Stomach (tissue), 9 donors: ENCODE data around the gene KCNQ5. TPM values are rescaled to one million over a fixed set of nuclear protein-coding genes. Genes with fewer than 3 reads are reported as not detected.

Experiments
- DNase-seq, 2 donors: peaks; one replicate each; pipeline versions ENCODE4 v3.0.0 to v3.0.0-alpha.2; 2013 to 2019
- H3K27ac ChIP-seq, 5 donors: fragments of 200-600 bp in 4 of 5; sonication (generic) in 4 of 5; one replicate each; pipeline ENCODE4 v1.5.1; 2013 to 2019; ENCODE audit warnings: mild to moderate bottlenecking in 1 of 5, moderate library complexity in 1 of 5
- H3K27me3 ChIP-seq, 3 donors: fragments of 200-600 bp; sonication (generic); one replicate each; pipeline ENCODE4 v1.5.1; 2017 to 2019; ENCODE audit warnings: mixed run types in 1 of 3
- H3K36me3 ChIP-seq, 4 donors: fragments of 200-600 bp; sonication (generic); 1 replicate in 3 of 4; 2 replicates in 1 of 4; pipeline ENCODE4 v1.5.1; 2016 to 2019
- H3K4me1 ChIP-seq, 4 donors: fragments of 200-600 bp; sonication (generic); one replicate each; pipeline ENCODE4 v1.5.1; 2016 to 2019
- H3K4me3 ChIP-seq, 4 donors: fragments of 200-600 bp; sonication (generic) in 3 of 4; one replicate each; pipeline ENCODE4 v1.5.1; 2016 to 2019; ENCODE audit warnings: mild to moderate bottlenecking in 1 of 4
- H3K9me3 ChIP-seq, 4 donors: fragments of 200-600 bp; sonication (generic); one replicate each; pipeline ENCODE4 v1.5.1; 2016 to 2019
- CTCF ChIP-seq, 7 experiments: fragments of 450-650 bp in 4 of 7; fragments of 200-600 bp in 3 of 7; sonication (generic) in 3 of 7; IDR thresholded peaks; one replicate each; pipeline ENCODE4 v1.5.1; 2016 to 2019; ENCODE audit warnings: antibody characterized with exemption in 7 of 7, control low read depth in 2 of 7, mild to moderate bottlenecking in 1 of 7
- EP300 ChIP-seq: sonication (generic); formaldehyde crosslinking; IDR thresholded peaks from one replicate; pipeline ENCODE4 v1.6.1; 2017; ENCODE audit warnings: antibody characterized with exemption
- POLR2A ChIP-seq, 4 donors: fragments of 450-650 bp; IDR thresholded peaks; one replicate each; pipeline ENCODE4 v1.6.1; 2016; ENCODE audit warnings: antibody characterized with exemption in 4 of 4, control low read depth in 2 of 4, mild to moderate bottlenecking in 1 of 4, moderate library complexity in 1 of 4
- POLR2AphosphoS5 ChIP-seq, 3 donors: sonication (generic); formaldehyde crosslinking; IDR thresholded peaks; one replicate each; pipeline ENCODE4 v1.6.1; 2016; ENCODE audit warnings: antibody characterized with exemption in 3 of 3
- WGBS, 5 donors: extraction: QIAGEN DNeasy Blood & Tissue Kit in 3 of 5; methylation state at CpG; one replicate each; pipeline versions ENCODE4 v1.1.5 to v1.1.7; 2013 to 2018; 5-methylcytosine and 5-hydroxymethylcytosine counted together
- intact Hi-C: fragments of 100-400 bp; cut with DNase I; formaldehyde crosslinking; loops from one replicate; pipeline ENCODE4 v1.15.1; 2023; ENCODE audit warnings: low total_unique reads
- polyA plus RNA-seq, 3 donors: library from polyadenylated mRNA; stranded (reverse); fragments of 200-250 nt; gene quantifications; one replicate each; pipeline ENCODE4 v1.2.3, GENCODE V29; 2013
- total RNA-seq, 5 donors: library from RNA; depleted of rRNA; stranded (reverse); fragments of >200 nt; gene quantifications; one replicate each; pipeline versions ENCODE4 v1.1.0 to v1.2.3, GENCODE V29; 2014 to 2016
- donor health status: healthy with polysubstance abuse.
- donor health status: Bipolar disorder and iron deficiency.
- donor health status: healthy.

Gene KCNQ5
- total and polyA plus RNA-seq, 8 donors: 0.12 to 2.8 (median 0.37) TPM; not detected in 2

DNA sequence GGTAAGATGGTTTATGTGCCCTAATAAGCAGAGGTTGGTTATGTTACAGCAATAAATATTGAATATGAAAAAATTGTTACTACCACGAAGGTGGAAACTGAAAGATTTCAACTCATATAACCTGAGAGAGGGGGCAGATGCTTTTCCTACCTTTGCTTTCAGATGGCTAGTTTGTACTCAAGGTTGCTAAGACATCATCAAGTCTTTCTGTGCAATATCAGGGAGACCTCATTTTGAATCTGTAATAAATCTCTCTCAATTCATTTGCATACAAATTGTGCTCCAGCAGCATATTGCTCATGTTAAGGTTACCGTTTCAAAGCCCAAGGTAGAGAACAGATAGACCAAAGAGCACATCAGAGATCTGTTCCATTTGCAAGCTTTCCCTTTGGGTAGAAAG, 383.0 kb downstream of the KCNQ5 start:
- Histone ChIP-seq H3K36me3 (no peaks in the 10 kb centered on the region), H3K27me3 (no peaks in the 10 kb centered on the region), H3K4me3 (no peak overlapping the region), H3K27ac (no peak overlapping the region), H3K9me3 (no peaks in the 10 kb centered on the region), H3K4me1 (no peaks in the 10 kb centered on the region)
- WGBS, 5 donors: 76 to 88% (median 81%) methylated on average over 2 of the region's 2 CpGs
- intact Hi-C loops: no loop called here
- no peak for DNase-seq
- TF ChIP-seq POLR2A (IDR thresholded peaks at IDR 0.05): no peak
- no peak for TF ChIP-seq CTCF (IDR thresholded peaks at IDR 0.05)
- no peak for TF ChIP-seq EP300
- TF ChIP-seq POLR2AphosphoS5 (IDR thresholded peaks at IDR 0.05): no peak

DNA sequence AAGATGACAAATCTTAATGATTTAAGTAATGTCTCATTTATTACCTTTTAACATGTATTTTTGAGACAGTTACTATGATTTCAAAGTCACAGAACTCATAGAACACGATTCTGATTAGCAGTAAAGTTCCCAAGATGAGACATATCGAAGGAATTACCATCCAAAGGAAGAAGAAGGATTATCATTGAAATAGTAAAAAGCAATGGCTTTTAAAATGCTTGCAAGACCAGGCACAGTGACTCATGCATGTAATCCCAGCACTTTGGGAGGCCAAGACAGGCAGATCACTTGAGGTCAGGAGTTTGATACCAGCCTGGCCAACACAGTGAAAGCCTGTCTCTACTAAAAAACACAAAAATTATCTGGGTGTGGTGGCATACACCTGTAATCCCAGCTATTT, 384.3 kb downstream of the KCNQ5 start:
- Histone ChIP-seq H3K27ac (no peak overlapping the region), H3K4me3 (no peak overlapping the region), H3K9me3 (no peaks in the 10 kb centered on the region), H3K36me3 (no peaks in the 10 kb centered on the region), H3K27me3 (no peaks in the 10 kb centered on the region), H3K4me1 (no peaks in the 10 kb centered on the region)
- DNase-seq: no peak
- WGBS, 5 donors: 72 to 86% (median 75%) methylated on average over 2 of the region's 2 CpGs
- intact Hi-C loops: no loop called here
- TF ChIP-seq POLR2AphosphoS5 (IDR thresholded peaks at IDR 0.05) (no peak), CTCF (IDR thresholded peaks at IDR 0.05) (no peak), POLR2A (IDR thresholded peaks at IDR 0.05) (no peak), EP300 (no peak)

GRCh38 chr6:73011945-73012344, 390.1 kb downstream of the KCNQ5 start:
- DNase-seq: no peak
- H3K27ac ChIP-seq: no peak overlapping the region
- TF ChIP-seq EP300 (no peak), POLR2A (IDR thresholded peaks at IDR 0.05) (no peak), POLR2AphosphoS5 (IDR thresholded peaks at IDR 0.05) (no peak), CTCF (IDR thresholded peaks at IDR 0.05) (no peak)
- intact Hi-C loops: no loop called here
- no peaks in the 10 kb centered on the region for H3K4me1 ChIP-seq
- no peaks in the 10 kb centered on the region for H3K9me3 ChIP-seq
- no peaks in the 10 kb centered on the region for H3K36me3 ChIP-seq
- H3K4me3 ChIP-seq: no peak overlapping the region
- H3K27me3 ChIP-seq: no peaks in the 10 kb centered on the region
- WGBS, 5 donors: 57 to 83% (median 68%) methylated on average over 3 of the region's 3 CpGs

DNA sequence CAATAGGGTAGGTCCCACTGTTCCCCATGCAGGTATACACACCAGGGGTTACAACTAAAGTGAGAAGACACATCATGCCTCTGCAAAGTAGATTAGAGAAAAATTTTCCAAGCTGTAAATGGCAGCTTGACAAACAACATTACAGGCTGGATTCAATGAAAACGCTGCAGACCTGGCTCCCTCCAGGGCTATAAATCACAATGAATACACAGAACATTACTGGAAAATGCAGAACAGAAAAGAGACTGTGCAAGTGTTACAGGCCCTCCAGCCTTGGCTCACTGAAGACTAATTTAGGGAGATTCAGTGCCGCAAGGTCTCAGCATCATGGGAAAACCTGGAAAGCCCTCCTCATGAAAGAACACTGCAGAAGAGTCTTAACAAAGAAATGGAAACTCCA, 395.6 kb downstream of the KCNQ5 start:
- 56 to 83% (median 68%) methylated on average over 2 of the region's 2 CpGs for WGBS, 5 donors
- no peak overlapping the region for H3K4me3 ChIP-seq
- H3K9me3 ChIP-seq: no peaks in the 10 kb centered on the region
- no peak overlapping the region for H3K27ac ChIP-seq
- no peaks in the 10 kb centered on the region for H3K36me3 ChIP-seq
- peak in 1 of 2 donors; percentile 35 for DNase-seq
- TF ChIP-seq POLR2AphosphoS5 (IDR thresholded peaks at IDR 0.05) (no peak), POLR2A (IDR thresholded peaks at IDR 0.05) (no peak), CTCF (IDR thresholded peaks at IDR 0.05) (no peak)
- no peaks in the 10 kb centered on the region for H3K4me1 ChIP-seq
- intact Hi-C loops: no loop called here
- no peaks in the 10 kb centered on the region for H3K27me3 ChIP-seq
